GM18526 (cell line): ENCODE results near the gene ODF2L.

Source experiments
- POLR2A ChIP-seq: IDR thresholded peaks from 3 replicates; pipeline ENCODE4 v1.6.1; 2011; ENCODE audit not compliant: insufficient read length; ENCODE audit errors: extremely low read depth

ODF2L gene

GRCh38 chr1:86339906-86340305 is 56.2 kb downstream of the ODF2L start:
- no peak for TF ChIP-seq POLR2A

DNA sequence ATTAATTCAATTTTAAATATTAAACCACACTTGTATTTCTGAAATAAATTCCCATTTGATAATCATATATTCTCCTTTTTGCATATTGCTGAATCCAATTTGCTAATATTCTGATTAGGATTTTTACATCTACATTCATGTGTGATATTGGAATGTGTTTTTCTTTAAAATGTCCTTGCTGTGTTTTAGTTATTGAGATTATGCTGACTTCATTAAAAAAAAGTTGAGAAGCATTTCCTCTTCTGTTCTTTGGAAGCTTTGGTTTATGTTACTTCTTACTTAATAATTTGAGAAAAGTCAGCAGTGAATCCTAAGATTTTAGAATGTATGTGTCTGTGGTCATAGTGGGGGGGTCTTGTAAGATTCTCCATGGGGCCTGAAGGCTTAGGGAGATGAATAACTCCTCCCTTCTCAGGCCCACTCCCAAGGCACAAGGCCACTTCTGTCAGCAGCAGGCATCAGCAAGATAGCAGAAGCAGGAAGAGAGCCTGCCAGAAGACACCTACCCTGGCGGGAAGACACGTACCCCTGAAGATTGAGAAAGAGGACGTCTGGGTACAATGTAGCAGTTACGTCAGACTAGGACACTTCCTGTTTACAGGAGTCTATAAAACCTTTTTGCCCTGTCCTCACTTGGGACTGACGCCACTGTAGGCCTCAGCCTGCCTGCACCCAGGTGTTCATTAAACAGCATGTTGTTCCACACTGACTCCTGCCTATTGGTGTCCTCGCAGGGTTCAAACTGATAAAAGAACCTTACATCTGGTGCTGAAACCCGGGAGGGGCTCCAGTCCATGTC is 56.9 kb downstream of the ODF2L start:
- TF ChIP-seq POLR2A = no peak

DNA sequence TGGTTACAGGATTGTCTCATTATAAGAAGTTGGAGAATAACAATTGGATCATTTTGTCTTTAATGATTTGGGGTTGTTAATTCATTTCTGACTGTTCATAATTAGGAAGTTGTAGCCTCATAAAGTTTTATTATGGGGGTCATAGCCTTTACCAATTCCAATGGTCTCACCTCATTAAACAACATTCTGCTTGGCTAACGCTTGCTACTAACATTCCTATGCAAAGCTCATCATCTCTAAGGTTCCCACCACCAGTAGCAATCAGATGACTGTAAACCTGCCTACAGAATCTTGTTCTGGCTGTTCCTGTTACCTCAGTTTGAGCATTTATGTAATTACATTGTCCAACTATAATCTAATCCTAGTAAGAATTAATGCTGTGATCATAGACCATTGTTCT is 60.2 kb downstream of the ODF2L start:
- TF ChIP-seq POLR2A = no peak

GRCh38 chr1:86325264-86325663 is 70.9 kb downstream of the ODF2L start:
- TF ChIP-seq POLR2A = no peak

DNA sequence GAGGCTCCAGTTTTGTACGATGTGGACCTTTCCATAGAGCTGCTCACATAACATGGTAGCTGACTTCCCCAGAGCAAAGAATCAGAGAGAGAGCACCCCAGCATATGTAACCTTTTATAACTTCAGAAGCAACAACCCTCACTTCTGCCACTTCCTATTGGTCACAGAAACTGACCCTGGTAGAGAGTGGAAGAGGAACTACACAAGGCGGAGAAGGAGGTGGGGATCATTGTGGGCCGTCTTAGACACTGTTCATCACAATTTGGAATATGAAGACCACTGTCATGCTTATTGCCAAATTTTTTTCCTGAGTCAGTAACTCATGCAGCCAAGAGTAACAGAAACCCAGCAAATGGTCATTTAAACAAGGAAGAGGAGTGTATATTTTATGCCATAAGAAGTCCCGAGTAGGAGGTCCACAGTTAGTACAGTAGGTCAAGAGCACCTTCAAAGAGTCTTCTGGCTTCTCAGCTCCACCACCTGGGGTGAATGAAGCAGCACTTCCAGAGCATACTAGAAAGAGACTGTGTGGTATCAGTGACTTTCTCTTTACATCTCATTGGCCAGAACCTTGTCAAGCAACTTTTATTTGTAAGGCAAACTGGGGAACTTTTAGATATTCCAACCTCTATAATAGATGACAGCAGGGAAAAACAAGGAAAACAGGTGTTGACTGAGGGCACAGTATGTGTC is 71.8 kb downstream of the ODF2L start:
- TF ChIP-seq POLR2A = no peak

GRCh38 chr1:86322241-86322640 is 73.9 kb downstream of the ODF2L start:
- TF ChIP-seq POLR2A = no peak

DNA sequence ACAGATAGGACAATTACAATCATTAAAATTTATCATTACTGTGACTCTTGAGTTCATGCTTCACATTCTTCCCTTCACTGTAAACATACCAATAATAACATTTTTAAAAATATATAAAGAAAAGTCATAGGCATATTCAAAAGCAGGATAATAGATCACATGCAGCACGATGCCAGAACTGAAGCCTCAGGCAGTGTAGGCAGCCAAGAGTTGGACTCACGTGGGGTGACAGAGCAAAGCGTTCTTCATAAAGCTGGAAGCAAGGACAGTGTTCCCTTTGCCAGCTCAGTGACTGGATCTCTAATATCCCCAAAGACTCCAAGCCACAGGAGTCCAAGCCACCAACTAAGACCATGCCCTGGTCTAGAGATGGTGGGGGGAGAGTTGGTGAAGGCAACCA is 77.7 kb downstream of the ODF2L start:
- no peak for TF ChIP-seq POLR2A

DNA sequence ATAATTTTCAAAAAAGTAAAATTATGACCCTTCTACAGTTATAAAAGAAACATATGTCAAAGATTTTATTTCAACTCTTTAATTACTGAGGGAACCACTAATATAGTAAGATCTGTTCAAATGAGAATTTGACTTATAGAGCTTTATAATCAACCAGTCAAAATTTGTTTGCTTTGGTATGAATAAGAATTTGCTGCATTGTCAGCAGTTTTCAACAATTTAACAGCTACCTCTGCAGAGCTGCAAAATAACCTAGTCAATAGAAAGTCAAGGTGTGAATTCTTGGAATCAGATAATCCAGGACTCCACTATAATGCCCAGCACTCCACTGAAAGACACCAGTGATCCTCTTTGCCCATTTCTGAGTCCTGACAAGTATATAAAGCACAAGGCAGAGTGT is 78.2 kb downstream of the ODF2L start:
- no peak for TF ChIP-seq POLR2A

- TF ChIP-seq POLR2A = no peak
These were observed 90.4 kb downstream of the ODF2L start for GRCh38 chr1:86305731-86306130.

GRCh38 chr1:86303041-86303690 is 93.0 kb downstream of the ODF2L start:
- no peak for TF ChIP-seq POLR2A
